Measurements from ENCODE around the gene LPCAT2.

LPCAT2 gene

DNA sequence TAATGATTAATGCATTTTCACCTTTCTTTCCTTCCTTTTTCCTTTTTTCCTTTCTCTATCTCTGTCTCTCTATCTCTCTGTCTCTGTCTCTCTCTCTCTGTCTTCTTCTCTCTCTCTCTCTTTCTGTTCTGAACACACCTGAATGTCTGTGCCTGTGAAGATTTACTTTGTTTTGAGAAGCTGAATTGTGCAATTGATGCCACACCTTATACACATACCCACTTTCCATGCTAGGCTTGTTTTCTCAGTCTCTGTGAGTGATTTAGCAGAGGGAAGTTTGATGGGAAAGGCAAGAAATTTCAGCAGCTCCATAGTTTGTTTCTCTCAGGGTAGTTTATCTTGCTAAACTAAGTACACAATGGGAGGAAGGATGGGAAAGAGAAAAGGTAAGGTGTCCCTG is 48.3 kb downstream of the LPCAT2 start:
- no peak for DNase-seq

GRCh38 chr16:55559233-55559632 is 50.4 kb downstream of the LPCAT2 start:
- DNase-seq: no peak

DNA sequence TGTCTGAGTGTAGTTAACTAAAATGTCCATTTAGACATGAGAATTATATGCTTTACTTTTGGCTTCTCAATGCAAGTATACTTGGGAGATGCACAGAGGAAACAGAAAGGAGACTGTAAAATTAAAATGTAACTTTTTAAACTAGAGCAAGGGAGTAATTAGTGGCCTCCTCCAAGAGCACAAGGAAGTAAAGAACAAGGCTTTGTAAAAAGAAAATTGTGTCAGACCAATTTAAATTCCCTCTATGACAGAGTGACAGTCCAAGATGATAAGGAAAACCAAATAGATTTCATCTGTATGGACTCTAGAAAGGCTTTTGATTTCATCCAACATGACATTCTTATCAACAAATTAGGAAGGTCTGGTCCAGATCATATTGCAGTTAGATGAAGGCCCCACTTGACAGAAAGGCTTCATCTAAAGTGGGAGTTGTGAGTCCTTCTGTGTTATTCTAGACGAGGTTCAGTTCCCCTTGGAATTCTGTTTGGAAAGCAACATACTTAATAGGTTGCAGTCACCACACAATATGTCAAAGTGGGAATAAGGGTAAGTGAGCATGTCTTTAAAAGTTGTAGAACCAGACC is 51.2 kb downstream of the LPCAT2 start:
- DNase-seq: no peak

- DNase-seq: no peak
Observed at GRCh38 chr16:55561319-55561848, 52.5 kb downstream of the LPCAT2 start.

- DNase-seq: no peak
Observed at GRCh38 chr16:55562936-55563335, 54.1 kb downstream of the LPCAT2 start.

DNA sequence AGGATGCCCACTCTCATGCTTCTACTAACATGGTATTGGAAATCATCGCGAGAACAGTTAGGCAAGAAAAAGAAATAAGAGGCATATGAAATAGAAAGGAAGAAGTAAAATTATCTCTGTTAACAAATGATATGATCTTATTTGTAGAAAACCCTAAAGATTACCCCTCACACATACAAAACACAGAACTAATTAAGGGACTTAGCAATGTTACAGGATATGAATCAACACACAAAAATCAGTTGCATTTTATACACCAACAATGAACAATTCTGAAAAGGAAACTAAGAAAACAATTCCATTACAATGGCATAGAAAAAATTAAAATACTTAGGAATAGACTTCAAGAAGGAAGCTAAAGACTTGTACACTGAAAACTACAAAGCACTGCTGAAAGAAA is 54.9 kb downstream of the LPCAT2 start:
- no peak for DNase-seq

GRCh38 chr16:55565086-55565485 is 56.2 kb downstream of the LPCAT2 start:
- no peak for DNase-seq

- DNase-seq: no peak
Observed at GRCh38 chr16:55566432-55567175, 57.7 kb downstream of the LPCAT2 start, which contains the start of gene CAPNS2. CAPNS2 (plus strand) TSS chr16:55566684; CDS start chr16:55566757, 73 bp downstream.

GRCh38 chr16:55567382-55567781 is 58.5 kb downstream of the LPCAT2 start:
- no peak for DNase-seq

DNA sequence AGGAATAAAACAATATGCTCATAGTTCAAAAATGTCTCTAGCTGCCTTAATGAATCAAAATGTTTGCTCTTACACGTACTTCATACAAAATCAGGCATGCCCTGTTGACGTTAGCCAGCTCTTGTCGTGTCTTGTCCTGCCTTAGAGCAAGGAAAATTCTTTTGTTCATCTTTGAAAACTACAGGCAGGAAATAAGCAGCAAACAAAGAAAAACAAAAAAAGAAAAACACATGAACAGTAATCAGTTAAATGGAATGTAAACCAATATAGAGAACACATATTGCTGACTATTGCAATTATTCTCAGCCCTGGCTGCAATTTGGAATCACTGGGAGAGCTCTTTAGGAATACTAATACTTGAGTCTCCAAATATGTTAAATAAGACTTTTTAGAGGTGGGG is 59.3 kb downstream of the LPCAT2 start:
- no peak for DNase-seq

DNA sequence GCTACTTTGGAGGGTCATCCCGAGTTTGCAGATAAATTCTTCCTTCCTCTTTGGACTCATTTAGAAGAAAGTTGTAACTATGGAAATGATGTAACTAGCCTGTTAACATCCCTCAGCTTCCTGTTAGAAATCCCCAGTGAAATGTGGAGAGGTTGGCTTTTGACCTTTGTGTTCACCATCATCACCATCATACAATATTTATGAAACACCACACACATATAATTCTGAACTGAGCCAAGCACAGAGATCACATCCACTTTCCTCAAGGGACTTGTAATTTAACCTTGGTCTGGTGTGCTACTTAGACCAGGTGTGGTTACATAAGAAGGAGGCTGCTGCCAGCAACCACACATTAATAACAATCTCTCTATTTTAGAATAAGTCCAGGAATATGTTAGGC is 60.2 kb downstream of the LPCAT2 start:
- no peak for DNase-seq

DNA sequence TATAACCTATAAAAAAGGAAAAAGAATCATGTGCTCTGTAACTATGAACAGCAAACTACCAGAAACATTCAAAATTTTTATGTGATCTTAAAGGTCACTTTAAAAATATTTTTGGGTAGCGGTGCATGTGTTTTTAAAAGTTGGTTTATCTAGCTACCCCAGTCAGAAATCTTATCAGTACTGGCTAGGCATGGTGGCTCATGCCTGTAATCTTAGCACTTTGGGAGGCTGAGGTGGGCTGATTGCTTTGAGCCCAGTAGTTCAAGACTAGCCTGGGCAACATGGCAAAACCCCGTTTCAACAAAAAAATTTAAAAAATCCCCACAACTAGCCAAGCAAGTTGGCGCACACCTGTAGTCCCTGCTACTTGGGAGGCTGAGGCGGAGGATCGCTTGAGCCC is 61.3 kb downstream of the LPCAT2 start:
- DNase-seq: no peak

GRCh38 chr16:55571191-55571897 is 62.5 kb downstream of the LPCAT2 start:
- DNase-seq: no peak

DNA sequence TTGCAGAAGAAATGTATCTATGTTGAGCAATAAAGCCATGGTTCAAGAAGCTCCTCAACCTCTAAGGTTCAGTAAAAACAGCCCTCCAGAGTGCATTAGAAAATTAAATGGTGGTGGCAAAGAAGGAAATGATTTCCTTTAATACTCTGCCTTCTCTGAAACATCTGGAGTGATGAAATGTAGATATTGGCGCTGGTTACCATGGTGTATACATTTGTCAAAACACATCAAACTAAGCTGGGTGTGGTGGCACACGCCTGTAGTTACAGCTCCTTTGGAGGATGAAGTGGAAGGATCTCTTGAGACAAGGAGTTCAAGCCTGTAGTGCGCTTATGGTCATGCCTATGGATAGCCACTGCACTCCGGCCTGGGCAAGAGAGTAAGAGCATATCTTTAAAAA is 63.6 kb downstream of the LPCAT2 start:
- DNase-seq: no peak

DNA sequence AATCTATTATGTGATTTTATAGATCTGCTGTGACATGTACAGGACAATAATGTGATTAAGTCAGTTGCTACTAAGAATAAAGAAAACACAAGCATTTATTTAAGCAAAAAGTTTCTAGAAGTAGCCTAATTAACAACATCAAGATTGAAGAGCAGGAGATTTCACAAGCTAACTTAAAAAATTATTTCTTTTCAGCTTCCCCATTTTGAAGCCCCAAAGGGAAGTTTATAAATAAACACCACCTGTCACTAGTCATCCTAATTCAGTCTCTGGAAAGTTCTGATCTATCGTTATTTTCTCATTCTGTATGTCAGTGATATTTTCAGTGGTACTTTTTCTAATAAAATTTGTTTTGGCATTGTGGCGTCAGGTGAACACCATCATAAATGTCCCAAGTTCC is 65.9 kb downstream of the LPCAT2 start:
- no peak for DNase-seq

DNA sequence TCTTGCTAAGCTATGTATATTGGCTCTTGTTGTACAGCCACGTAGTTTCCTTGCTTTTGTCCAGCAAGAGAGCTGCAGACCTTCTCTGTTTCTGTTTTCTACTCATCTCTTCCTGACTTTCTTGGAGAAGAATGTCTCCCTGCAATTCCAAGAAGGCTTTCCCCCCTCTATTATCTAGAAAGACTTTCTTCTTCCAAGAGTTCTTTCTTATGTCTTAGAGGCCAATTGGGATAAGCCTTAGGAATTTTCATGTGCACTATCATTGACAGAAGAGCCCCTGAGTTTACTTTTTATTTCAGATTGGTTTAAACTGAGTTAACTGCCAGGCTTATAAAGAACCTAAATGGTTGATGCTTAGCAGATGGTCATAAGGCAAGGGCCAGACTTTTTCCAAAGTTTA is 66.6 kb downstream of the LPCAT2 start:
- no peak for DNase-seq

- DNase-seq: no peak
Observed at GRCh38 chr16:55576384-55576783, 67.5 kb downstream of the LPCAT2 start.

DNA sequence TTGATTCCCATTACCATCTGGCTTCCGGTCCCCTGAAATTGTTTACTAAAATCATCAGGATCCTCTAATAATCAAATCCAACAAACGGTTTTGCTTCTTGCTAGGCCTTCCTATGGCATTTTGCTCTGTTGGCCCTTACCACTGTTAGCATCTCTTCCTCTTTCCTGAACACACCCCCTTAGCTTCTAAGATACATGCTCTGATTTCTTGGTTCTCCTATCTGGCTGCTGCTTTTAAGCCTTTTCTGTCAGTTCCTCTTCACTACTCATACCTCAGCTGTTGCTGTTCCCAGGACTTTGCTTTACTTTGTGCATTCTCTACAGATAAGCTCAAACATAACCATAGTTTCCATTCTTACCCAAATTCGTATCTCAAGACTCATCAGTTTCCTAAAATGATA is 69.0 kb downstream of the LPCAT2 start:
- no peak for DNase-seq

DNA sequence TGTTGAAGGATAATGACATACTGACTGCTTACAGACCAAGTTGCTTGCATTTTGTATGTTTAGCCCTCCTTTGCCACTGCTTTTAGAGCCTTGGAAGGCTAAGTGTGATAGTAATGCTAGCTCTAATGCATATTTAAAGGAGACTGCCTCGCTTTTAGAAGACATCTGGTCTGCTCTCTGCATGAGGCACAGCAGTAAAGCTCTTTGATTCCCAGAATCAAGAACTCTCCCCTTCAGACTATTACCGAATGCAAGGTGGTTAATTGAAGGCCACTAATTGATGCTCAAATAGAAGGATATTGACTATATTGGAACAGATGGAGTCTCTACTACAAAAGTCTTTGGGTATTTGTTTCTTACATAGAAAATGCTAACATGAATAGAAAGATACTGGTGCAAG is 76.8 kb downstream of the LPCAT2 start:
- no peak for DNase-seq

DNA sequence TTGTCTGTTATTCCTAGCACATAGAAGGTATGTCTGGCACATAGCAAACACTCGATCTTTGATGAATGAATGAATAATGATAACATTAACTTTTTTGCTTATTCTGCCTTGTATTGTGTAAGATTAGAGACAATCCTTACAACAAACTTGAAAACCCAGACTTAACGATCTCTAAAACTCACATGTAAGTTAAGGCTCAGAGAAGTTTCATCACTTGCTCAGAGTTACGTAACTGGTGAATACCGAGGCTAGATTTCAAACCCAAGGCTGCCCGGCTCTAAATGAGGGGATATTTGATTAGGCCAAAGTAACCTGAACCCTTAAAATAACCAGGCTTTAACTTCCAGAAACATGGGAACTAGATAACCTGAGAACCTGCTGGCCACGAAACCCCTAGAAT is 79.9 kb downstream of the LPCAT2 start:
- no peak for DNase-seq

- no peak for DNase-seq
Observed at GRCh38 chr16:55592306-55592705, 83.4 kb downstream of the LPCAT2 start.

DNA sequence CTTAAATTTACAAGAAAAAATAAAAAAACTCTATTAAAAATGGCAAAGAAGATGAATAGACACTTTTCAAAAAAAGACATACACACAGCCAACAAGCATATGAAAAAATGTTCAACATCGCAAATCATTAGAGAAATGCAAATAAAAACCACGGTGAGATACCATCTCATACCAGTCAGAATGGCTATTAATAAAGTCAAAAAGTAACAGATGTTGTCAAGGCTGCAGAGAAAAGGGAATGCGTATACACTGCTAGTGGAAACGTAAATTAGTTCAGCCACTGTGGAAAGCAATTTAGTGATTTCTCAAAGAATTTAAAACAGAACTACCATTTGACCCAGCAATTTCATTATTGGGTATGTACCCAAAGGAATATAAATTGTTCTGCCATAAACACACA is 89.1 kb downstream of the LPCAT2 start:
- DNase-seq: no peak

GRCh38 chr16:55605754-55606336 is 97.0 kb downstream of the LPCAT2 start:
- DNase-seq: no peak
